ENCODE measurements around the gene GCSH.

The GCSH gene

DNA sequence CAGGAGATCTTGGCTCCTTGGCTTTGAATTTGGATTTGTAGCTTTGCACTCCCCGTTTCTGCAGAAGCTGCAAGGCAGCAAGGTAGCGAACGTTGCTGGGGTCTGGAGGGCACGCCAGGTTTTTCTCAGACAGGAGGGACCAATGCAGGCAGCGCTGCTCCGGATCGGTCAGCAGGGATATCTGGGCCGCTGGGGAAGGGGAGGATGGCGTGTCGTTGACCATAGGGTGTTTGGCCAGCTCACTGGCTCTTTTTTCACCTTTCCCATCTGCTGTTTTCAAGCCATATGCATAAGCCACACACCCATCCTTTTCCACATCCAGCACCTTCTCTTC is 34.9 kb downstream of the GCSH start:
- CTCF ChIA-PET: no interaction called here
- no peak for DNase-seq (ENCODE audit: low spot score)
- TF ChIP-seq, protein P1, sequence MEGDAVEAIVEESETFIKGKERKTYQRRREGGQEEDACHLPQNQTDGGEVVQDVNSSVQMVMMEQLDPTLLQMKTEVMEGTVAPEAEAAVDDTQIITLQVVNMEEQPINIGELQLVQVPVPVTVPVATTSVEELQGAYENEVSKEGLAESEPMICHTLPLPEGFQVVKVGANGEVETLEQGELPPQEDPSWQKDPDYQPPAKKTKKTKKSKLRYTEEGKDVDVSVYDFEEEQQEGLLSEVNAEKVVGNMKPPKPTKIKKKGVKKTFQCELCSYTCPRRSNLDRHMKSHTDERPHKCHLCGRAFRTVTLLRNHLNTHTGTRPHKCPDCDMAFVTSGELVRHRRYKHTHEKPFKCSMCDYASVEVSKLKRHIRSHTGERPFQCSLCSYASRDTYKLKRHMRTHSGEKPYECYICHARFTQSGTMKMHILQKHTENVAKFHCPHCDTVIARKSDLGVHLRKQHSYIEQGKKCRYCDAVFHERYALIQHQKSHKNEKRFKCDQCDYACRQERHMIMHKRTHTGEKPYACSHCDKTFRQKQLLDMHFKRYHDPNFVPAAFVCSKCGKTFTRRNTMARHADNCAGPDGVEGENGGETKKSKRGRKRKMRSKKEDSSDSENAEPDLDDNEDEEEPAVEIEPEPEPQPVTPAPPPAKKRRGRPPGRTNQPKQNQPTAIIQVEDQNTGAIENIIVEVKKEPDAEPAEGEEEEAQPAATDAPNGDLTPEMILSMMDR (conservative IDR thresholded peaks at IDR 0.05; ENCODE audit: low read depth): no peak
- POLR2A ChIA-PET (ENCODE audit: low non-redundant PET): no interaction called here
- H3K27ac ChIP-seq: no peak overlapping the region

DNA sequence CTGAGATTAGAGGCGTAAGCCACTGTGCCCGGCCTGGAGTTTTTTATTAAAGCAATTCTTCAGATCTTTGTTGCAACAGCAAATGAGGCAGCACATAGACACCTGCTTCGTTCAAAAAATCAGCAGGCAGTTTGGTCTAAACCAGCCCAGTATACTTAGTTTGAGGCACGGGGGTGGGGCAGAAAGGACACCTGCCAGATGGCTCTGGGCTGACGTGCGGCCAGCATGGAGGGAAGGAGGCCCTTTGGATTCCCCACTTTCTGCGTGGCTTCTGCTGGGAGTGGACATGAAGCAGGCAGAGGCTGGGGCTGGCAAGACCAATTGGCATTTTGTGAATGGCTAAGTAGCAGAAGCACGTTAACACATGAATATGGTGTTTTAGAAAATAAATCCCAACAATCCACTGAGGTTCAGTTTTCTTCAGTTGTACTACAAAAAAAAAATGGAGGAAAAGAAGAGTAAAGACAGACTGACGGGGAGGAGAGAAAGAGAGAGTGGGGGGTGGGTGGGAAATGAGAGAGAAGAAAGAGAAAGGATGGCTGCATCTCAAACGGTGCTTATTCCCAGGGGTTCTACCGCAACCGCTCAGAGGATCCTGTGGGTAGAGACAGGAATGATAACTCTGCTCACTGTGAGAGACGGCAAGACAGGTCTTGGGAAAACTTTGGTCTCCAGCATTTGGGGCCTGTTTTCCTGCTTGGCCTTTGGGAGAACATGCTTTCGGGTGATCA is 35.5 kb downstream of the GCSH start:
- H3K27ac ChIP-seq: no peak overlapping the region
- DNase-seq (ENCODE audit: low spot score): no peak
- ChIA-PET POLR2A (ENCODE audit: low non-redundant PET) (no interaction called here), CTCF (no interaction called here)
- TF ChIP-seq, protein P1 (conservative IDR thresholded peaks at IDR 0.05; ENCODE audit: low read depth): no peak

GRCh38 chr16:81053761-81054160 is 42.4 kb downstream of the GCSH start:
- ChIA-PET CTCF (no interaction called here), POLR2A (ENCODE audit: low non-redundant PET) (no interaction called here)
- no peak overlapping the region for H3K27ac ChIP-seq
- no peak for DNase-seq (ENCODE audit: low spot score)
- TF ChIP-seq, protein P1 (conservative IDR thresholded peaks at IDR 0.05; ENCODE audit: low read depth): no peak

DNA sequence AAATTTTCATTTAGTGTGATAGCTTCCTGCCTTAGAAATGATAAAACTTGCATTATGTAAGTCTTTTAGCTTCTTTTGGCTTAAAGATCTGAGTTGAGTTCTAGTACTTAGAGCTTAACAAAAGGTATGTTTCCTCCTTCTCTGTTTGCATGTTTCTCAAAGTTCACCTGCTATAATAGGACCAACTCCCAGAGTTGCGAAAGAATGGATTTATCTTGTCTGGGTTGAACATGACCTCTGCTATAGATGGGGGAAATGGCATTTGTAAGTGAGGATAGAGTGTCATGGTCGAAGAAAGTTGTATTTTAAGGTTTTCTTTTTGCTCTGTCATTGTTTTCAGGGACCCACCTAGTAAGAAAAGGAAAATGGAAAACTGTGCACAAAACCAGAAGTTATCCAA is 53.4 kb downstream of the GCSH start:
- CTCF ChIA-PET: interaction anchor here (0.6 kb wide), 1 partner anchor 201 kb away, joined by 4 read pairs; no protein-coding TSS in a partner anchor
- no peak overlapping the region for H3K27ac ChIP-seq
- POLR2A ChIA-PET (ENCODE audit: low non-redundant PET): no interaction called here
- DNase-seq (ENCODE audit: low spot score): no peak
- TF ChIP-seq, protein P1 (conservative IDR thresholded peaks at IDR 0.05; ENCODE audit: low read depth): no peak

DNA sequence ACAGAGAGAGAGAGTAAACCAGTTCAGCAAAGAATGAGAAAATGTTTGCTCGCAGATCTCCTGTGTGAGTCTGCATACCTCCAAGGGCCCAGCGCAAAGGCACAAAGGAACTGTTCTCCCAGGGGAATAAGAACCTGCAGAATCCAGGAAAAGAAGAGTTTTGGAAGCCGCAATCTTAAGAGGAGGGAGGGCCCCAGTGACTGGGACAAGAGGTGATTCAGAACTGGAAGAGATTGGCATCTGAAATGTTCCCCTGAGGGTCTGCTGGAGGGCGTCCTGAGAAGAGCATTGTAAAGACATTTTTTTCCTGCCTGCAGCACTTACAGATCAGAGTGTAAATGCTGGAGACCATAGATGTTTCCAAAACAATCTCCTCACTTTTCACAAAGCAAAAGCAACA is 54.5 kb downstream of the GCSH start:
- no peak overlapping the region for H3K27ac ChIP-seq
- no peak for DNase-seq (ENCODE audit: low spot score)
- ChIA-PET CTCF (no interaction called here), POLR2A (ENCODE audit: low non-redundant PET) (no interaction called here)
- TF ChIP-seq, protein P1 (conservative IDR thresholded peaks at IDR 0.05; ENCODE audit: low read depth): no peak

DNA sequence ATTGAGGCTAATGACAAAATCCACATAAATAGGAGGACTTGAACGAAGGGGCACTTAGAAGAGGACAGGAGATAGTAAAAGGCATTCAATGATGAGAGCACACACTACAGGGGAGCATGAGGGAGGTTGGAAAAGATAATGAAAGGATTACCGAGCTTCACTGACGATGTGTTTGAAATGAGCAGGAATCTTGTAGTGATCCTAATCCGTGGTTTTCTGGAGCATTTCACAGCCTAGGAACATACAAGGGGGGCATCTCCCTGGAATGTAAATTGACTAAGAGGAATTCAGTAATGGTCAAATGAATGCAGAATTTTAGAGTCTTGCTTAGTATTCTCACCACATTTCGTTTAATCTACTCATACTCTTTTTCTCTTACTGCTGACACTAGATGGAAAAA is 55.4 kb downstream of the GCSH start:
- no peak overlapping the region for H3K27ac ChIP-seq
- POLR2A ChIA-PET (ENCODE audit: low non-redundant PET): no interaction called here
- no peak for DNase-seq (ENCODE audit: low spot score)
- TF ChIP-seq, protein P1 (conservative IDR thresholded peaks at IDR 0.05; ENCODE audit: low read depth): no peak
- CTCF ChIA-PET: no interaction called here
